ENCODE measurements around the gene LCORL. TPM values are rescaled to one million over a fixed set of nuclear protein-coding genes. Genes with fewer than 3 reads are reported as not detected.

The LCORL gene
- polyA plus RNA-seq, 2 of the 4 experiments (the other 2 are of a cell fraction), result 6.4 to 9.7 TPM

GRCh38 chr4:17816142-17816541 is 205.4 kb downstream of the LCORL start:
- no peak overlapping the region for H3K4me2 ChIP-seq
- ChIA-PET CTCF (interaction anchor here (0.9 to 1.9 kb wide), 12 partner anchors 8 to 777 kb away, joined by 3 to 6 read pairs (median 4); no protein-coding TSS in a partner anchor), POLR2A (no interaction called here)
- TF ChIP-seq POLR2A (IDR thresholded peaks at IDR 0.05; ENCODE audit: low read length), result no peak
- TF ChIP-seq KDM1A (IDR thresholded peaks at IDR 0.05; ENCODE audit: low read depth), result no peak
- no peak for TF ChIP-seq NFE2L2 (conservative IDR thresholded peaks at IDR 0.05; ENCODE audit: low read length)
- TF ChIP-seq E2F6 (IDR thresholded peaks at IDR 0.05; ENCODE audit: borderline replicate concordance, low read depth), result no peak
- TF ChIP-seq CEBPB (IDR thresholded peaks at IDR 0.05), result no peak
- no peaks in the 10 kb centered on the region for H3K9me3 ChIP-seq
- WGBS (ENCODE audit: missing lambda C conversion rate), result 95% methylated on average over 12 of the region's 12 CpGs
- DNase-seq (ENCODE audit: low read depth in 1 of 2, low spot score in 1 of 2), result no peak
- ATAC-seq, result no peak
- no peak overlapping the region for H3K4me3 ChIP-seq
- FAIRE-seq, result no peak
- H3K4me1 ChIP-seq, result peaks cover 17% of the 10 kb centered on the region; the same call in 2 of the 3 replicates
- no peak overlapping the region for H3K27ac ChIP-seq

- peak overlapping the region; percentile 4 to 44; a peak in 1 of 6 replicates for H3K27ac ChIP-seq
- no peaks in the 10 kb centered on the region for H3K9me3 ChIP-seq
- FAIRE-seq (no peak), DNase-seq (ENCODE audit: low read depth in 1 of 2, low spot score in 1 of 2) (no peak), ATAC-seq (no peak)
- H3K4me2 ChIP-seq, result peak overlapping the region; percentile 17; the same call in 2 of the 3 replicates
- ChIA-PET CTCF (no interaction called here), POLR2A (no interaction called here)
- H3K4me3 ChIP-seq, result no peak overlapping the region
- TF ChIP-seq RARB (CRISPR knock-in tag; IDR thresholded peaks at IDR 0.05), result no peak
- no peak for TF ChIP-seq FOSL2 (IDR thresholded peaks at IDR 0.05)
- no peak for TF ChIP-seq FOSL2 (CRISPR knock-in tag; IDR thresholded peaks at IDR 0.05)
- TF ChIP-seq NPAS2 (CRISPR knock-in tag; IDR thresholded peaks at IDR 0.05; ENCODE audit: borderline replicate concordance), result no peak
- TF ChIP-seq ZSCAN20 (CRISPR knock-in tag; IDR thresholded peaks at IDR 0.05), result no peak
- TF ChIP-seq SMC3 (IDR thresholded peaks at IDR 0.05), result no peak
- TF ChIP-seq HES2 (IDR thresholded peaks at IDR 0.05), result no peak
- TF ChIP-seq CTCF (IDR thresholded peaks at IDR 0.05), result no peak
- TF ChIP-seq EHF (CRISPR knock-in tag; IDR thresholded peaks at IDR 0.05), result no peak
- no peak for TF ChIP-seq NR3C1 (IDR thresholded peaks at IDR 0.05)
- no peak for TF ChIP-seq TFCP2L1 (CRISPR knock-in tag; IDR thresholded peaks at IDR 0.05)
- no peak for TF ChIP-seq USF2 (IDR thresholded peaks at IDR 0.05)
- no peak for TF ChIP-seq HOXB13 (CRISPR knock-in tag; IDR thresholded peaks at IDR 0.05; ENCODE audit: low read depth)
- TF ChIP-seq RAD21 (conservative IDR thresholded peaks at IDR 0.05 in 1 of 2, IDR thresholded peaks at IDR 0.05 in 1 of 2), result no peak
- no peak for TF ChIP-seq HOXA7 (CRISPR knock-in tag; IDR thresholded peaks at IDR 0.05)
- no peak for TF ChIP-seq GATA3 (IDR thresholded peaks at IDR 0.05; ENCODE audit: borderline replicate concordance)
- no peak for TF ChIP-seq MAX (IDR thresholded peaks at IDR 0.05)
- no peak for TF ChIP-seq HMGXB4 (CRISPR knock-in tag; IDR thresholded peaks at IDR 0.05; ENCODE audit: borderline replicate concordance)
- peaks cover 17% of the 10 kb centered on the region; the same call in 2 of the 3 replicates for H3K4me1 ChIP-seq
- 89% methylated on average over 3 of the region's 3 CpGs for WGBS (ENCODE audit: missing lambda C conversion rate)
Measured at GRCh38 chr4:17814140-17814539, 207.4 kb downstream of the LCORL start.

All from A549 (cell line).